HL-60 (cell line): ENCODE results near the gene P2RY14.
"Not testable (repeated sequence)": the region's sequence is repeated elsewhere in the genome, so short reads cannot be mapped to it uniquely, and the experiment has no call there.

Experiments used
- DNase-seq, 2 experiments: peaks; one replicate each; pipeline ENCODE4 v3.0.0-alpha.2; 2010 to 2020; ENCODE audit warnings: low read depth in 1 of 2, low spot score in 1 of 2
- H3K27ac ChIP-seq: fragments of 250-450 bp; sonication (Bioruptor Pico); replicated peaks from 2 replicates; pipeline ENCODE4 v1.5.1; 2020; ENCODE audit warnings: mild to moderate bottlenecking, moderate library complexity
- H3K27me3 ChIP-seq: fragments of 250-450 bp; sonication (Bioruptor Pico); 2 replicates; pipeline ENCODE4 v1.5.1; 2021; ENCODE audit warnings: mild to moderate bottlenecking, moderate library complexity; ENCODE audit not compliant: insufficient read depth, poor library complexity, severe bottlenecking
- H3K4me3 ChIP-seq: replicated peaks from 2 replicates; pipeline ENCODE4 v1.5.1; 2011; ENCODE audit warnings: mild to moderate bottlenecking, control low read depth, low read length; ENCODE audit not compliant: insufficient read depth
- CTCF ChIP-seq: IDR thresholded peaks from one replicate; pipeline ENCODE4 v1.5.1; 2011; ENCODE audit warnings: low read length, control low read depth, inconsistent platforms; ENCODE audit not compliant: insufficient read depth
- GABPA ChIP-seq: IDR thresholded peaks from 2 replicates; pipeline ENCODE4 v1.6.1; 2012; ENCODE audit warnings: low read depth
- POLR2AphosphoS5 ChIP-seq: IDR thresholded peaks from 2 replicates; pipeline ENCODE4 v1.6.1; 2012; ENCODE audit warnings: low read depth
- SPI1 ChIP-seq: IDR thresholded peaks from 2 replicates; pipeline ENCODE4 v1.6.1; 2012; ENCODE audit warnings: low read depth, mild to moderate bottlenecking, borderline replicate concordance
- TF ChIP-seq, protein P1 (sequence below): IDR thresholded peaks from 2 replicates; pipeline ENCODE4 v1.6.1; 2012; ENCODE audit warnings: low read depth; ENCODE audit not compliant: insufficient replicate concordance

Gene P2RY14

DNA sequence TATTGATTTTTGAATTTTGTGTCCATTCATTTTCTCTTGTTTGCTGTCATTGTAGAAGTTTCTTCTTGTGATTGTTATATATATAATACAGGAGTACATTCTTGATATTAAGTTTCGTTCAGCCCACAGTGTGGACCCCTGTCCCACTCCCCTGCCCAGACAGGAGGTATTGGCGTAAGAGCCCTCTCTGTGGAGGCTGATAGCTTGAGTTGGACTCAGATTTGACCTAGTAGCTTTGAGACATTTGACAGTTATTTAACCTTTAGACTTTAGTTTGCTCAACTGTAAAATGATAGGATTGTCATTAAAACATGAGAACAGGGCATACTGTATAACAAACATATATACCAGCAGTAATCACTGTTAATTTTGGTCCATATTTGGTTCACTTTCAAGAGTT, 102.4 kb downstream of the P2RY14 start:
- no peak overlapping the region for H3K27ac ChIP-seq
- no peak for TF ChIP-seq SPI1
- no peak for TF ChIP-seq CTCF
- TF ChIP-seq POLR2AphosphoS5, result no peak
- TF ChIP-seq, protein P1, sequence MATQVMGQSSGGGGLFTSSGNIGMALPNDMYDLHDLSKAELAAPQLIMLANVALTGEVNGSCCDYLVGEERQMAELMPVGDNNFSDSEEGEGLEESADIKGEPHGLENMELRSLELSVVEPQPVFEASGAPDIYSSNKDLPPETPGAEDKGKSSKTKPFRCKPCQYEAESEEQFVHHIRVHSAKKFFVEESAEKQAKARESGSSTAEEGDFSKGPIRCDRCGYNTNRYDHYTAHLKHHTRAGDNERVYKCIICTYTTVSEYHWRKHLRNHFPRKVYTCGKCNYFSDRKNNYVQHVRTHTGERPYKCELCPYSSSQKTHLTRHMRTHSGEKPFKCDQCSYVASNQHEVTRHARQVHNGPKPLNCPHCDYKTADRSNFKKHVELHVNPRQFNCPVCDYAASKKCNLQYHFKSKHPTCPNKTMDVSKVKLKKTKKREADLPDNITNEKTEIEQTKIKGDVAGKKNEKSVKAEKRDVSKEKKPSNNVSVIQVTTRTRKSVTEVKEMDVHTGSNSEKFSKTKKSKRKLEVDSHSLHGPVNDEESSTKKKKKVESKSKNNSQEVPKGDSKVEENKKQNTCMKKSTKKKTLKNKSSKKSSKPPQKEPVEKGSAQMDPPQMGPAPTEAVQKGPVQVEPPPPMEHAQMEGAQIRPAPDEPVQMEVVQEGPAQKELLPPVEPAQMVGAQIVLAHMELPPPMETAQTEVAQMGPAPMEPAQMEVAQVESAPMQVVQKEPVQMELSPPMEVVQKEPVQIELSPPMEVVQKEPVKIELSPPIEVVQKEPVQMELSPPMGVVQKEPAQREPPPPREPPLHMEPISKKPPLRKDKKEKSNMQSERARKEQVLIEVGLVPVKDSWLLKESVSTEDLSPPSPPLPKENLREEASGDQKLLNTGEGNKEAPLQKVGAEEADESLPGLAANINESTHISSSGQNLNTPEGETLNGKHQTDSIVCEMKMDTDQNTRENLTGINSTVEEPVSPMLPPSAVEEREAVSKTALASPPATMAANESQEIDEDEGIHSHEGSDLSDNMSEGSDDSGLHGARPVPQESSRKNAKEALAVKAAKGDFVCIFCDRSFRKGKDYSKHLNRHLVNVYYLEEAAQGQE, result no peak
- TF ChIP-seq GABPA, result no peak
- H3K27me3 ChIP-seq, result no peaks in the 10 kb centered on the region
- no peak overlapping the region for H3K4me3 ChIP-seq
- DNase-seq, result no peak

GRCh38 chr3:151174351-151174750, 104.0 kb downstream of the P2RY14 start:
- Histone ChIP-seq H3K4me3 (no peak overlapping the region), H3K27me3 (no peaks in the 10 kb centered on the region), H3K27ac (no peak overlapping the region)
- no peak for DNase-seq
- TF ChIP-seq GABPA (no peak), CTCF (no peak), SPI1 (no peak), POLR2AphosphoS5 (no peak)
- TF ChIP-seq, protein P1, result no peak

DNA sequence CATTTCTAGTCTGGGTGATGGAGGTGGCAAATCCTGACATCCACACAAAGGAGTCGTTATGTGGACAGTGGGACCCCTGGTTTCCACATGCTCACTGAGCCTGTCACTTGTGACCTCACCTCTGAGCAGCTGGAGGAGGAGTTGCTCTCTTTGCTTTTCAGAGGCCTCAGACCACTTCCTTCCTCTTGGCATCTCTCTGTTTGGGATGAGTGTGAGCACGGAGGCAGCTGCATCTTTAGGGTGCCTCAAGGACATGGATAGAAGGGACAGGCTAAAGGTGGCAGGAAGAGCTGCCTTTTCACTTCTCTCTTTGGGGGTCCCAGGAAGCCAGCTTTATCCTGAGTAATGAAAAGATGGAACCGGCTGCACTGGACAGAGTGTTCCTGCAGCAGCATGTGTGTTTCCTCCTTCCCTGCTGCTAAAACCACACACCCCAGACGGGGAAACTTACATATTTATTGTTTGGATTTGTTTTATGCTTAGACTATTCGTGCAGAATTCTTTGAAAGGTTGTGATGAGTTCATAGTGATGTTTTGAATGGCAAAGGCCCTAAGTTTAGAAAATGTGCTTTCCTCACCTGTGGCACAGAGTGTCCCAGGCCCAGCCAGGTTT, 107.1 kb downstream of the P2RY14 start:
- DNase-seq, result peak; percentile 68 to 79
- Histone ChIP-seq H3K27ac (peak overlapping the region; percentile 61), H3K4me3 (no peak overlapping the region), H3K27me3 (no peaks in the 10 kb centered on the region)
- TF ChIP-seq GABPA (no peak), SPI1 (peak; percentile 82; the same call in 1 of the 2 replicates), POLR2AphosphoS5 (peak; percentile 67)

DNA sequence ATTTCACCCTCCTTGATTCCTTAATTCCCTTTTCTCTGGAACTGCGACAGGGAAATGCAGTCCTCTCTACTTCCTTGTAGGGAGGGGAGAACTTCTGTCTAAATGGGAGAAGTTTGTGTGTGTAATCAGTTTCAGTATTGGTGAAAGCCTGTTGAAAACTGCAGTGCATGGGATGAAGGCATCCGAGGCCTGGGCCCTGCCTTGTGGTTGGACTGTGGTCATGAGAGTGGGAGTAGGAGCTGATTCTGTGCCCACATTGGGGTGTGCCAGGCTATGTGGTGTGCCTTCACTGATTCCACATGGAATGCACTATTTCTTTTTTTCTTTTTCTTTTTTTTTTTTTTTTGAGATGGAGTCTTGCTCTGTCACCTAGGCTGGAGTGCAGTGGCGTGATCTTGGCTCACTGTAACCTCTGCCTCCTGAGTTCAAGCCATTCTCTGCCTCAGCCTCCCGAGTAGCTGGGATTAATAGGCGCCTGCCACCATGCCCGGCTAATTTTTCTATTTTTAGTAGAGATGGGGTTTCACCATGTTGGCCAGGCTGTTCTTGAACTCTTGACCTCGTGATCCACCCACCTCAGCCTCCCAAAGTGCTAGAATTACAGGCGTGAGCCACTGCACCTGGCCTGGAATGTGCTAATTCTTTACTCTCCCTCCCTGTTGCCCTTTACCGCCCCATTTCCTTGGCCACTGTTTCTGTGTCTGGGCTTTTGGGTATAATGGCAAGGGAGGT, 108.2 kb downstream of the P2RY14 start:
- Histone ChIP-seq H3K4me3 (0 out of 2 replicates have a peak overlapping the region, but pooled peaks have one; percentile 0), H3K27ac (peak overlapping the region; percentile 61)
- peak; percentile 79 to 91 for DNase-seq
- peak; percentile 95 for TF ChIP-seq POLR2AphosphoS5
- not testable (repeated sequence) for H3K27me3 ChIP-seq
